ENCODE measurements around the gene HOXD10.

GRCh38 chr2:176102309-176102866 lies 14.2 kb upstream of the HOXD10 start:
- TF ChIP-seq CTCF (IDR thresholded peaks at IDR 0.05) (no peak), POLR2A (IDR thresholded peaks at IDR 0.05) (no peak)
